Rectal smooth muscle tissue (tissue), 1 donor: ENCODE measurements around the gene CALB2.
"Not testable (repeated sequence)": the region's sequence is repeated elsewhere in the genome, so short reads cannot be mapped to it uniquely, and the experiment has no call there.

ENCODE experiments used
- H3K27ac ChIP-seq: one replicate; pipeline ENCODE4 v1.7.0; 2013; ENCODE audit warnings: low read depth, low read length, inconsistent platforms
- H3K27me3 ChIP-seq: one replicate; pipeline ENCODE4 v1.7.0; 2013; ENCODE audit warnings: low read length; ENCODE audit not compliant: control insufficient read depth, insufficient read depth
- H3K36me3 ChIP-seq: one replicate; pipeline ENCODE4 v1.7.0; 2013; ENCODE audit warnings: low read length; ENCODE audit not compliant: control insufficient read depth, insufficient read depth
- H3K4me1 ChIP-seq: one replicate; pipeline ENCODE4 v1.7.0; 2013; ENCODE audit warnings: low read length; ENCODE audit not compliant: control insufficient read depth, insufficient read depth
- H3K4me3 ChIP-seq: one replicate; pipeline ENCODE4 v1.7.0; 2013; ENCODE audit warnings: low read length
- H3K9ac ChIP-seq: one replicate; pipeline ENCODE4 v1.7.0; 2013; ENCODE audit warnings: low read length

The CALB2 gene

GRCh38 chr16:71356051-71356740 lies 2.3 kb upstream of the CALB2 start:
- Histone ChIP-seq H3K27me3 (peaks cover 2% of the 10 kb centered on the region), H3K36me3 (no peaks in the 10 kb centered on the region), H3K9ac (no peak overlapping the region), H3K4me1 (no peaks in the 10 kb centered on the region), H3K4me3 (no peak overlapping the region), H3K27ac (no peak overlapping the region)

DNA sequence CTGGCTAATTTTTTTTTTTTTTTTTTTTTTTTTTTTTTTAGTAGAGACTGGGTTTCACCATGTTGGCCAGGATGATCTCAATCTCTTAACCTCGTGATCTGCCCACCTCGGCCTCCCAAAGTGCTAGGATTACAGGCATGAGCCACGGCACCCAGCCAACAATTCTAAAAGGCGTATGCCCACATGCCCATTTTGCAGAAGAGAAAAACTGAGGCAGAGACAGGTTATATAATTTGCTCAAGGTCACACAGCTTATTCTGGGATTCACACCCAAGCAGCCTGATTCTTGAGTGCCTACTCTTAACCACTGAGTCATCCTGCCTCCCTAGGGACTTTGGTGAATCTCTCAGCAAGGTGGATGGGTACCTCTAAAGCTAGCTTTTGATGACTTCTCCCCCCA lies 1.6 kb upstream of the CALB2 start:
- not testable (repeated sequence) for H3K9ac ChIP-seq, H3K27ac ChIP-seq, H3K27me3 ChIP-seq, H3K4me1 ChIP-seq, H3K36me3 ChIP-seq, H3K4me3 ChIP-seq

DNA sequence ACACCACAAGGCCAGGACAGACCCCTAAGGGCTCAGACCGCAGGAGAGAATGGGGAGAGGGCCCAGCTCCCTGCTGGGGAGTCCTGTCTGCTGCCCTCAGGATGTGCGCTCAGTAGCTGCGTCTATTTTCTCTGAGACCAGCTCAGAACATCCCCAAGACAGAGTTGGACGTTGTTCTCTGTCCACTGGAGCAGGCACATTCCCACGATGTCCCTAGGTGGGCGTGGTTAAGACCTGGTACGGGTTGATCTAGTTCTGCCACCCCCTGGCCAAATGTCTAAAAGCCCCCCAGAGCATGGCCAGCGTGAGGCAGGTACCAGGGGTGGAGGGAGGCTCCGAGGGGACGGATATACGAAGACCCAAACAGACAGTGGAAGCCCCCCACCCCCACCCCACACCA lies 842 bp upstream of the CALB2 start:
- Histone ChIP-seq H3K27ac (no peak overlapping the region), H3K4me1 (no peaks in the 10 kb centered on the region), H3K4me3 (no peak overlapping the region), H3K27me3 (peaks cover 2% of the 10 kb centered on the region), H3K9ac (no peak overlapping the region), H3K36me3 (no peaks in the 10 kb centered on the region)

GRCh38 chr16:71359431-71359830 lies 908 bp downstream of the CALB2 start:
- no peak overlapping the region for H3K9ac ChIP-seq
- no peak overlapping the region for H3K4me3 ChIP-seq
- H3K27ac ChIP-seq = no peak overlapping the region
- H3K27me3 ChIP-seq = peaks cover 2% of the 10 kb centered on the region
- H3K36me3 ChIP-seq = no peaks in the 10 kb centered on the region
- H3K4me1 ChIP-seq = no peaks in the 10 kb centered on the region

DNA sequence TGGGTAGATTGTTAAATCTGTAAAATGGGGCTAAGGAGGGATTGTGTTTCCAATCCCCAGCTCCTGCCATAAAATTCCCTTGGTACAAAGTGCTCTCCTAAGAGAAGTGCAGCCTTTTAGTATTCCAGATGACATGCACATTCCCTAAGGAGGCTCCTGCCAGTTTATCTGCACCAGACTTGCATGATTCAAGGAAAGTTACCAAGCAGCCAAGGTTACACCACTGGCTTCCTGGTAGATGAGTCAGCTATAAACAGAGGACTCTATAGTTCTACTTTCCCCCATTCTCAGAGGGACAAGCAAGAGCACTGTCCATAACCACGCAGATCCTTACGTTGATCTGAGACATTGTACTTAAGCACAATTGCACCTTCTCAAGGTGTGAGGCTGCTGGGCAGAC lies 1.9 kb downstream of the CALB2 start:
- Histone ChIP-seq H3K4me3 (no peak overlapping the region), H3K4me1 (no peaks in the 10 kb centered on the region), H3K36me3 (no peaks in the 10 kb centered on the region), H3K9ac (no peak overlapping the region), H3K27ac (no peak overlapping the region), H3K27me3 (peaks cover 2% of the 10 kb centered on the region)

DNA sequence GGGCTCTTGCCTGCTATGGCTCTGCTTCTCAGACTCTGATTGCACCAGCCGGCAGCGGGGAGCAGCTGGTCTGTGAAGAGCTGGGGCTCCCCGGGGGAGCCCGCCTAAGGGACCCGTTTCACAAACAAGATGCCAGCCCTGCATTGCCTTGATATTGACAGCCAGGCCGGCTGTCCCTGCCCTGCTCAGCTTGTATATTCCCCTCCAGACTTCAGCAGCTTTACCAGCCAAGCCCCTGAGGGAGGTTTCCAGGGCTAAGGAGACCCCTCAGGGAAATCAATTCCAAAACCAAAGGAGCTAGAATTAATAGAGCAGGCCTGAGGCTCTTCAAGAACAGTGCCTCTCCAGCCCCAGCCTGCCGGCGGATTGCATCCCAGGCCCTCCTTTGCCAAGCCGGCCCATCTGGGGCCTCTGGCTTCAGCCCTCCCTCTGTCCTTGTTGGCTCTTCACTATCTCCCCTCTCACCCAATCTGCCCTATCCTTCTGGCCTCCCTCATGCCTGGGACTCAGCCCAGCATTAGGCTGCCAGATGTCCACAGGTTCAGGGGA lies 5.7 kb downstream of the CALB2 start:
- Histone ChIP-seq H3K36me3 (no peaks in the 10 kb centered on the region), H3K27me3 (peaks cover 2% of the 10 kb centered on the region), H3K4me1 (no peaks in the 10 kb centered on the region), H3K27ac (no peak overlapping the region), H3K9ac (no peak overlapping the region), H3K4me3 (no peak overlapping the region)

- H3K9ac ChIP-seq = no peak overlapping the region
- H3K4me1 ChIP-seq = no peaks in the 10 kb centered on the region
- H3K27ac ChIP-seq = no peak overlapping the region
- peaks cover 2% of the 10 kb centered on the region for H3K27me3 ChIP-seq
- no peak overlapping the region for H3K4me3 ChIP-seq
- H3K36me3 ChIP-seq = no peaks in the 10 kb centered on the region
These were observed 6.5 kb downstream of the CALB2 start for GRCh38 chr16:71365021-71365420.

- H3K9ac ChIP-seq = no peak overlapping the region
- no peaks in the 10 kb centered on the region for H3K27me3 ChIP-seq
- H3K36me3 ChIP-seq = no peaks in the 10 kb centered on the region
- H3K4me3 ChIP-seq = no peak overlapping the region
- no peak overlapping the region for H3K27ac ChIP-seq
- H3K4me1 ChIP-seq = no peaks in the 10 kb centered on the region
These were observed 8.9 kb downstream of the CALB2 start for GRCh38 chr16:71367241-71367976.

GRCh38 chr16:71368958-71369357 lies 10.4 kb downstream of the CALB2 start:
- Histone ChIP-seq H3K27ac (no peak overlapping the region), H3K27me3 (peaks cover 5% of the 10 kb centered on the region), H3K36me3 (no peaks in the 10 kb centered on the region), H3K9ac (no peak overlapping the region), H3K4me1 (no peaks in the 10 kb centered on the region), H3K4me3 (no peak overlapping the region)

DNA sequence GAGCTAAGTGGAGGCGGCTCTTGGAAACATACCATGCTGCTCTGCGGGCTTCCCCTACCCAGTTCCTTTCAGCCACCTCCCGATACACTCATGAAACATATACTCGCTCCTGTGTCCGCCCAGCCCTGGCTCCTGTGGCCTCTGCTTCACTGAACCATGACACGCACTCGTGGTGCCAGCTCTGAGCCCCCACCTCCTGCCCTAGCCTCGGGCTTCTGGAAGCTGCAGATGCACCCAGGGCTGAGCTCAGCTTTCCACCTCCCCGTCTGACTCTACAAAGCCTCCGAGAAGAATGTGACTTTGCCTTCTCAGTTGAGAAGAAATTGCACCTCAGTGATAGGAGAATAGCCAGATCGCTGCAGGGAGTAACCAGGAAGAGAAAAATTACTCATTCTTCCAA lies 11.0 kb downstream of the CALB2 start:
- Histone ChIP-seq H3K27ac (no peak overlapping the region), H3K4me1 (no peaks in the 10 kb centered on the region), H3K27me3 (peaks cover 5% of the 10 kb centered on the region), H3K9ac (no peak overlapping the region), H3K4me3 (no peak overlapping the region), H3K36me3 (no peaks in the 10 kb centered on the region)

- H3K9ac ChIP-seq = no peak overlapping the region
- no peaks in the 10 kb centered on the region for H3K36me3 ChIP-seq
- H3K27me3 ChIP-seq = peaks cover 5% of the 10 kb centered on the region
- H3K27ac ChIP-seq = no peak overlapping the region
- no peak overlapping the region for H3K4me3 ChIP-seq
- no peaks in the 10 kb centered on the region for H3K4me1 ChIP-seq
These were observed 12.7 kb downstream of the CALB2 start for GRCh38 chr16:71371237-71371636.

DNA sequence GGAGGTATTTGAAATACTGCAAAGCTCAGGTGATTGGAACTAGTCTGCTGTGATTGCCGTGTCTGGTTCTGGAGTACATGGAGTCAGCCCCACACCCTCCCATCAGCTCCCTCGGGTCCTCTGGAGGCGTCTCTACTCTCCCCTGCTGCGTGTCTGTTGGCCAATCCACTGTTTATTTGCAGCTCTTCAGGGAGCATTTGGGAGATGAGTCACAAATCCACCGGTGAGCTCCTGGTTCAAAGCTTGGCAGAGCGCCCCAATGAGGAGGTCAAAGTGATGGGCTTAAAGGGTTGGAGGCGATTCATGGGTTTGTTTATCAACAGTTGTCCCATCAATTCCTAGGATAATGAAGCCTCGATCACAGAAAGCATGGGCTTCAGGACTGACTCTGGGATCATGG lies 14.6 kb downstream of the CALB2 start:
- Histone ChIP-seq H3K27ac (no peak overlapping the region), H3K36me3 (no peaks in the 10 kb centered on the region), H3K9ac (no peak overlapping the region), H3K4me1 (no peaks in the 10 kb centered on the region), H3K27me3 (peaks cover 5% of the 10 kb centered on the region), H3K4me3 (no peak overlapping the region)
